Calu3 (cell line): ENCODE measurements around the gene TENM3. TPM values are rescaled to one million over a fixed set of nuclear protein-coding genes. Genes with fewer than 3 reads are reported as not detected.
A peak's percentile ranks its signal among the peaks of the same experiment; 100 is the strongest.

Experiments used
- BruUV-seq: library from RNA; stranded (reverse); fragments of 400-500 nt; replicated peaks from 2 replicates; lab custom pipeline; 2021; lab: Mats Ljungman, UMichigan
- CTCF ChIA-PET: fragments of 300-600 bp; sonication (Branson Sonifier 250); formaldehyde crosslinking; loops from one replicate; lab custom pipeline; 2022; ENCODE audit warnings: antibody characterized with exemption; lab: Charles Lee
- DNase-seq: peaks from one replicate; pipeline ENCODE4 v3.0.0; 2022
- H3K27ac Mint-ChIP-seq: one replicate; pipeline ENCODE4 v1.8.0; 2022; ENCODE audit warnings: mixed read lengths; ENCODE audit not compliant: unreplicated experiment
- H3K27me3 Mint-ChIP-seq: one replicate; pipeline ENCODE4 v1.8.0; 2022; ENCODE audit warnings: mixed read lengths; ENCODE audit not compliant: unreplicated experiment
- H3K36me3 Mint-ChIP-seq: one replicate; pipeline ENCODE4 v1.8.0; 2022; ENCODE audit warnings: mild to moderate bottlenecking, moderate library complexity, mixed read lengths; ENCODE audit not compliant: insufficient read depth, unreplicated experiment
- H3K4me1 Mint-ChIP-seq: one replicate; pipeline ENCODE4 v1.8.0; 2022; ENCODE audit warnings: mild to moderate bottlenecking, low read depth, mixed read lengths; ENCODE audit not compliant: unreplicated experiment
- H3K4me3 Mint-ChIP-seq: one replicate; pipeline ENCODE4 v1.8.0; 2022; ENCODE audit warnings: mild to moderate bottlenecking, low read depth, moderate library complexity, mixed read lengths; ENCODE audit not compliant: unreplicated experiment
- H3K9me3 Mint-ChIP-seq: one replicate; pipeline ENCODE4 v1.8.0; 2022; ENCODE audit warnings: low read depth, mixed read lengths; ENCODE audit not compliant: unreplicated experiment
- CTCF ChIP-seq: fragments of 200-600 bp; IDR thresholded peaks from one replicate; pipeline ENCODE4 v1.8.0; 2022; ENCODE audit warnings: antibody characterized with exemption; ENCODE audit not compliant: unreplicated experiment
- intact Hi-C: fragments of 100-400 bp; cut with micrococcal nuclease; formaldehyde crosslinking; loops from one replicate; pipeline ENCODE4 v1.10.0; 2022; ENCODE audit not compliant: unreplicated experiment
- total RNA-seq: library from RNA; stranded (reverse); gene quantifications from 2 replicates; pipeline ENCODE4 v1.2.3, GENCODE V29; 2022

TENM3 gene
- total RNA-seq, 1 experiment from 2014 or later: 5.9 TPM

DNA sequence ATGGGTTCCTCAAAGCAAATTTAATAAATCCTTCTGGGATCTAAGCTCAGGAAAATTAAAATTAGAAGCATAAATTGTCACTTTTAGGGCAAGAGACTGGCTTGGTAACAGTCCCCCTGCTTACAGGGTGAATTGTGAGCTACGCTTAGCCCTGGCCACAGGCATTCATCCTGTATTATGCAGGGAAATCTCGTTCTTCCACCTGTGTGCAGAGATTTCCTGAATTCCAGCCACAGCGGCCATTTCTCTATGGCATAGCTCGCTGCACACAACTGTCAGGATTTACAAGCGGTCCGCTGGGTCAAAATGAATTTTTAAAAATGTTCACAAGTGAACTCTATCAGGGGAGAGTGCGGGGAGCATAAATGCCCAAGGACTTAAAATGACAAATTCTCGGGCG lies 562.1 kb downstream of the TENM3 start:
- no peak for DNase-seq
- BruUV-seq: no TSS peak
- TF ChIP-seq CTCF: no peak
- peaks cover 6% of the 10 kb centered on the region for H3K36me3 Mint-ChIP-seq
- intact Hi-C loops: loop anchor here (10.0 kb wide), 2 partner anchors 721 to 1241 kb away; no protein-coding TSS in a partner anchor
- no peak overlapping the region for H3K4me3 Mint-ChIP-seq
- H3K9me3 Mint-ChIP-seq: no peaks in the 10 kb centered on the region
- CTCF ChIA-PET: no interaction called here
- no peaks in the 10 kb centered on the region for H3K27me3 Mint-ChIP-seq
- H3K27ac Mint-ChIP-seq: no peak overlapping the region
- no peaks in the 10 kb centered on the region for H3K4me1 Mint-ChIP-seq

DNA sequence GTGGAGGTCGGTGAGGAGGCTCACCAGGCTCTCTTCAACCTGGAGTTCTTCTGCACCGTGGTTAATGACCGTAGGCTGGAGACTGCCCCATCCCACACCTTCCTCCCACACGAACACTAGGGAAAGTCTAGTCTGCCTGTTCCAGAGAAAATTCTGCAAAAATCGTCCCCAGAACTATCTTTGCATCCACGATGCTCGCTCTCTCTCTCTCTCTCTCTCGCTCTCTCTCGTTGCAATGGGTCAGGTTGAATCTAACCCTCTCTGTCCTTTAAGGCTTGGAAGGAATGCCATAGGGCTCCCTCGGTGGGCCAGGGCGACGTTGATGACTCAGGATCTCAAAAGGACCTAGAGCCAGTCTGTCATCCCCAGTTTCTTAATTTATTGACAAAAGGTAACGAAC lies 562.5 kb downstream of the TENM3 start:
- H3K4me1 Mint-ChIP-seq: no peaks in the 10 kb centered on the region
- CTCF ChIA-PET: no interaction called here
- BruUV-seq: no TSS peak

GRCh38 chr4:182806259-182807252 lies 563.4 kb downstream of the TENM3 start:
- Mint-ChIP-seq H3K27ac (no peak overlapping the region), H3K4me1 (no peaks in the 10 kb centered on the region), H3K36me3 (peaks cover 6% of the 10 kb centered on the region), H3K9me3 (no peaks in the 10 kb centered on the region), H3K4me3 (peak overlapping the region; percentile 69), H3K27me3 (no peaks in the 10 kb centered on the region)
- intact Hi-C loops: loop anchor here (1.0 to 10.0 kb wide), 3 partner anchors 328 to 1242 kb away; no protein-coding TSS in a partner anchor
- BruUV-seq: no TSS peak
- peak; percentile 87 for TF ChIP-seq CTCF
- DNase-seq: peak; percentile 76
- CTCF ChIA-PET: no interaction called here

More for the DNA sequence above, 562.5 kb downstream of the TENM3 start:
- H3K27me3 Mint-ChIP-seq: no peaks in the 10 kb centered on the region
- H3K36me3 Mint-ChIP-seq: peaks cover 6% of the 10 kb centered on the region
- TF ChIP-seq CTCF: no peak
- H3K4me3 Mint-ChIP-seq: no peak overlapping the region
- H3K9me3 Mint-ChIP-seq: no peaks in the 10 kb centered on the region
- DNase-seq: no peak
- H3K27ac Mint-ChIP-seq: no peak overlapping the region
- intact Hi-C loops: loop anchor here (1.0 to 10.0 kb wide), 3 partner anchors 327 to 1241 kb away; no protein-coding TSS in a partner anchor

GRCh38 chr4:182807346-182807745 lies 564.1 kb downstream of the TENM3 start:
- DNase-seq: no peak
- intact Hi-C loops: loop anchor here (10.0 kb wide), 2 partner anchors 723 to 1243 kb away; no protein-coding TSS in a partner anchor
- H3K4me3 Mint-ChIP-seq: no peak overlapping the region

More at GRCh38 chr4:182807346-182807745, 564.1 kb downstream of the TENM3 start:
- Mint-ChIP-seq H3K4me1 (no peaks in the 10 kb centered on the region), H3K27ac (no peak overlapping the region), H3K36me3 (peaks cover 6% of the 10 kb centered on the region), H3K9me3 (peaks cover 6% of the 10 kb centered on the region), H3K27me3 (no peaks in the 10 kb centered on the region)
- CTCF ChIA-PET: no interaction called here
- no peak for TF ChIP-seq CTCF
- no TSS peak for BruUV-seq
